Adrenal gland (tissue), 5 donors: ENCODE measurements around the gene RYR2.

ENCODE experiments used
- POLR2A ChIP-seq, 2 donors: fragments of 450-650 bp; IDR thresholded peaks; one replicate each; pipeline ENCODE4 v1.6.1; 2017; ENCODE audit warnings: antibody characterized with exemption in 2 of 2, mild to moderate bottlenecking in 2 of 2, moderate library complexity in 1 of 2
- TF ChIP-seq, protein P1 (sequence below), 6 experiments: fragments of 450-650 bp in 4 of 6; fragments of 200-600 bp in 2 of 6; sonication (generic) in 1 of 6; IDR thresholded peaks; 1 replicate in 5 of 6; 2 replicates in 1 of 6; pipeline versions ENCODE4 v1.5.1 to v1.8.0; 2016 to 2021; ENCODE audit warnings: antibody characterized with exemption in 6 of 6, mild to moderate bottlenecking in 2 of 6, moderate library complexity in 1 of 6
- donor health status: DM: no; HTN: no; CAD: no.

DNA sequence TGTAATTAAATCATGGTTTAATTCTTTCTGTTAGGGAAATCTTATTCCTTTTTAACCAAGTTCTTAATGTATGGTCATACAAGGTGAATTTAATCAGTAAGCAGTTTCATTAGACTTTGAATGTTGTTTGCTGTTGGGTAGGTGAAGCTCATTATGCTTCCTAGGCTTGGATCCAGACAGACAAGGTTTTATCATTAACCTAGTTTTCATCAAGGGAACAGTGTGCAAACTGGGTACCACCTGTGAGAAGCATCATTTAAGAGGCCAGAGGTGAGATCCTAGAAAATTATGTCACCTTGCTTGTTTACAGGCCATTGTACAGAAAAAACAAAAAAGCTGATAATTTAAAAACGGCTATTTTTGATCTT is 130.1 kb downstream of the RYR2 start:
- TF ChIP-seq, protein P1, sequence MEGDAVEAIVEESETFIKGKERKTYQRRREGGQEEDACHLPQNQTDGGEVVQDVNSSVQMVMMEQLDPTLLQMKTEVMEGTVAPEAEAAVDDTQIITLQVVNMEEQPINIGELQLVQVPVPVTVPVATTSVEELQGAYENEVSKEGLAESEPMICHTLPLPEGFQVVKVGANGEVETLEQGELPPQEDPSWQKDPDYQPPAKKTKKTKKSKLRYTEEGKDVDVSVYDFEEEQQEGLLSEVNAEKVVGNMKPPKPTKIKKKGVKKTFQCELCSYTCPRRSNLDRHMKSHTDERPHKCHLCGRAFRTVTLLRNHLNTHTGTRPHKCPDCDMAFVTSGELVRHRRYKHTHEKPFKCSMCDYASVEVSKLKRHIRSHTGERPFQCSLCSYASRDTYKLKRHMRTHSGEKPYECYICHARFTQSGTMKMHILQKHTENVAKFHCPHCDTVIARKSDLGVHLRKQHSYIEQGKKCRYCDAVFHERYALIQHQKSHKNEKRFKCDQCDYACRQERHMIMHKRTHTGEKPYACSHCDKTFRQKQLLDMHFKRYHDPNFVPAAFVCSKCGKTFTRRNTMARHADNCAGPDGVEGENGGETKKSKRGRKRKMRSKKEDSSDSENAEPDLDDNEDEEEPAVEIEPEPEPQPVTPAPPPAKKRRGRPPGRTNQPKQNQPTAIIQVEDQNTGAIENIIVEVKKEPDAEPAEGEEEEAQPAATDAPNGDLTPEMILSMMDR (IDR thresholded peaks at IDR 0.05) = no peak
- no peak for TF ChIP-seq POLR2A (IDR thresholded peaks at IDR 0.05)
